ENCODE results near the gene KCNJ6.

DNA sequence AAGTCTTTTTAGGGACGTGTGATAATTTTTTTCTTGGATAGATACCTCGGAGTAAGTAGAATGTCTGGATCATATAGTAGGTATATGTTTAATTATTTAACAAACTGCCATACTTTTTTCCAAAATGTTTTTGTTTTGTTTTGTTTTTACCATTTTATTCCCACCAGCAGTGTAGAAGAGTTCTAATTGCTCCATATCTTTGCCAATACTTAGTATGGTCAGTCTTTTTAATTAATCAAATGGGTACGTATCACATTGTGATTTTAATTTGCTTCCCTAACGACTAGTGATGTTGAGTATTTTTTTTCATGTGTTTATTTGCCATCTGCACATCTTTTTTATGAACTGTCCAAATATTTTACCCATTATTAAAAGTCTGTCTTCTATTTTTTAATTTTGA is 23.6 kb upstream of the KCNJ6 start:
- TF ChIP-seq, protein P1, sequence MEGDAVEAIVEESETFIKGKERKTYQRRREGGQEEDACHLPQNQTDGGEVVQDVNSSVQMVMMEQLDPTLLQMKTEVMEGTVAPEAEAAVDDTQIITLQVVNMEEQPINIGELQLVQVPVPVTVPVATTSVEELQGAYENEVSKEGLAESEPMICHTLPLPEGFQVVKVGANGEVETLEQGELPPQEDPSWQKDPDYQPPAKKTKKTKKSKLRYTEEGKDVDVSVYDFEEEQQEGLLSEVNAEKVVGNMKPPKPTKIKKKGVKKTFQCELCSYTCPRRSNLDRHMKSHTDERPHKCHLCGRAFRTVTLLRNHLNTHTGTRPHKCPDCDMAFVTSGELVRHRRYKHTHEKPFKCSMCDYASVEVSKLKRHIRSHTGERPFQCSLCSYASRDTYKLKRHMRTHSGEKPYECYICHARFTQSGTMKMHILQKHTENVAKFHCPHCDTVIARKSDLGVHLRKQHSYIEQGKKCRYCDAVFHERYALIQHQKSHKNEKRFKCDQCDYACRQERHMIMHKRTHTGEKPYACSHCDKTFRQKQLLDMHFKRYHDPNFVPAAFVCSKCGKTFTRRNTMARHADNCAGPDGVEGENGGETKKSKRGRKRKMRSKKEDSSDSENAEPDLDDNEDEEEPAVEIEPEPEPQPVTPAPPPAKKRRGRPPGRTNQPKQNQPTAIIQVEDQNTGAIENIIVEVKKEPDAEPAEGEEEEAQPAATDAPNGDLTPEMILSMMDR (IDR thresholded peaks at IDR 0.05): no peak
- TF ChIP-seq POLR2A (IDR thresholded peaks at IDR 0.05): no peak

Data from uterus (tissue), 2 donors.